ENCODE measurements around the gene TAF8.

The TAF8 gene

GRCh38 chr6:42093582-42094329, 43.4 kb downstream of the TAF8 start:
- no peaks in the 10 kb centered on the region for H3K36me3 ChIP-seq (ENCODE audit: control insufficient read depth, low read length)
- H4K20me1 ChIP-seq (ENCODE audit: control insufficient read depth, insufficient read depth, low read depth, low read length), result no peaks in the 10 kb centered on the region
- H3F3A ChIP-seq (ENCODE audit: control insufficient read depth, insufficient read depth), result no peaks in the 10 kb centered on the region
- no peak overlapping the region for H3K4me3 ChIP-seq (ENCODE audit: low read length)
- no peaks in the 10 kb centered on the region for H3K9me2 ChIP-seq (replicated peaks; ENCODE audit: control insufficient read depth, low read length)
- H3K79me2 ChIP-seq (ENCODE audit: control insufficient read depth, low read length), result no peaks in the 10 kb centered on the region
- no peaks in the 10 kb centered on the region for H3K4me1 ChIP-seq (ENCODE audit: control insufficient read depth, low read length)
- H3K27me3 ChIP-seq (ENCODE audit: control insufficient read depth, low read length), result peaks cover 3% of the 10 kb centered on the region; the same call in 1 of the 2 replicates
- no peak overlapping the region for H3K27ac ChIP-seq (ENCODE audit: low read depth, low read length)
- no peak overlapping the region for H3K4me2 ChIP-seq (ENCODE audit: low read length)
- TF ChIP-seq EZH2phosphoT487 (IDR thresholded peaks at IDR 0.05; ENCODE audit: borderline replicate concordance, low read length) (no peak), CTCF (IDR thresholded peaks at IDR 0.05; ENCODE audit: low read depth, low read length, poor library complexity, severe bottlenecking) (no peak)
- no peaks in the 10 kb centered on the region for H3K9me3 ChIP-seq (ENCODE audit: control insufficient read depth, insufficient read depth, low read length)

DNA sequence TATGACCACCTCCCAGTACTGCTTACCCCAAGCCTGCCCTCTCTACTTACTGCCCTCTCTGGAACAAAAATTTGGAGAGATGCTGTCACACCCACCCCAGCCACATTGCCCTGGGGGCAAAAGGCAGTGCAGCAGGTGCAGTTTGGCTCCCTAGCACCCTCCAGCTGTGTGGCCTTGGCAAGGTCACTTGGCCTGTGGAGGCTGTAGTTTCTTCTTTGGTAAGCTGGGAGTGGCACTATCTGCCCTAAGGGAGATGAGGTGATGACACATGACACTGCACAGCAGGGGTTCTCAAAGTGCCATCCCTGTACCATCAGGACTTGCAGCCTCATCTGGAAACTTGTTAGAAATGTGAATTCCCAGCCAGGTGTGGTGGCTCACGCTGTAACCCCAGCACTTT, 44.8 kb downstream of the TAF8 start:
- H3K4me3 ChIP-seq (ENCODE audit: low read length), result no peak overlapping the region
- H3K4me2 ChIP-seq (ENCODE audit: low read length), result no peak overlapping the region
- no peaks in the 10 kb centered on the region for H3F3A ChIP-seq (ENCODE audit: control insufficient read depth, insufficient read depth)
- H3K27me3 ChIP-seq (ENCODE audit: control insufficient read depth, low read length), result peaks cover 3% of the 10 kb centered on the region; the same call in 1 of the 2 replicates
- H3K27ac ChIP-seq (ENCODE audit: low read depth, low read length), result no peak overlapping the region
- no peaks in the 10 kb centered on the region for H3K4me1 ChIP-seq (ENCODE audit: control insufficient read depth, low read length)
- no peaks in the 10 kb centered on the region for H4K20me1 ChIP-seq (ENCODE audit: control insufficient read depth, insufficient read depth, low read depth, low read length)
- no peaks in the 10 kb centered on the region for H3K9me2 ChIP-seq (replicated peaks; ENCODE audit: control insufficient read depth, low read length)
- no peak for TF ChIP-seq EZH2phosphoT487 (IDR thresholded peaks at IDR 0.05; ENCODE audit: borderline replicate concordance, low read length)
- no peak for TF ChIP-seq CTCF (IDR thresholded peaks at IDR 0.05; ENCODE audit: low read depth, low read length, poor library complexity, severe bottlenecking)
- H3K36me3 ChIP-seq (ENCODE audit: control insufficient read depth, low read length), result no peaks in the 10 kb centered on the region
- H3K9me3 ChIP-seq (ENCODE audit: control insufficient read depth, insufficient read depth, low read length), result no peaks in the 10 kb centered on the region
- no peaks in the 10 kb centered on the region for H3K79me2 ChIP-seq (ENCODE audit: control insufficient read depth, low read length)

- no peaks in the 10 kb centered on the region for H3K9me3 ChIP-seq (ENCODE audit: control insufficient read depth, insufficient read depth, low read length)
- H3F3A ChIP-seq (ENCODE audit: control insufficient read depth, insufficient read depth), result no peaks in the 10 kb centered on the region
- H3K9me2 ChIP-seq (replicated peaks; ENCODE audit: control insufficient read depth, low read length), result no peaks in the 10 kb centered on the region
- no peak overlapping the region for H3K4me2 ChIP-seq (ENCODE audit: low read length)
- no peaks in the 10 kb centered on the region for H4K20me1 ChIP-seq (ENCODE audit: control insufficient read depth, insufficient read depth, low read depth, low read length)
- no peak overlapping the region for H3K27ac ChIP-seq (ENCODE audit: low read depth, low read length)
- H3K4me3 ChIP-seq (ENCODE audit: low read length), result no peak overlapping the region
- peak; percentile 36 for TF ChIP-seq CTCF (IDR thresholded peaks at IDR 0.05; ENCODE audit: low read depth, low read length, poor library complexity, severe bottlenecking)
- TF ChIP-seq EZH2phosphoT487 (IDR thresholded peaks at IDR 0.05; ENCODE audit: borderline replicate concordance, low read length), result no peak
- no peaks in the 10 kb centered on the region for H3K79me2 ChIP-seq (ENCODE audit: control insufficient read depth, low read length)
- no peaks in the 10 kb centered on the region for H3K4me1 ChIP-seq (ENCODE audit: control insufficient read depth, low read length)
- H3K36me3 ChIP-seq (ENCODE audit: control insufficient read depth, low read length), result no peaks in the 10 kb centered on the region
- H3K27me3 ChIP-seq (ENCODE audit: control insufficient read depth, low read length), result 0 out of 2 replicates have a peak, but pooled peaks cover under 1% of the 10 kb centered on the region
Observed at GRCh38 chr6:42095776-42096541, 45.6 kb downstream of the TAF8 start.

All from DOHH2 (cell line).